ENCODE data around the gene CFAP91. TPM values are rescaled to one million over a fixed set of nuclear protein-coding genes. Genes with fewer than 3 reads are reported as not detected.

Gene CFAP91
- total RNA-seq, 1 donor from 2014 or later, result 19.9 TPM

GRCh38 chr3:119664850-119665379, 37.9 kb upstream of the CFAP91 start:
- Histone ChIP-seq H3K4me1 (no peaks in the 10 kb centered on the region), H3K4me2 (no peak overlapping the region), H2AFZ (replicated peaks) (no peak overlapping the region), H3K36me3 (peaks cover 2% of the 10 kb centered on the region), H4K20me1 (ENCODE audit: low read depth) (no peaks in the 10 kb centered on the region), H3K9me3 (ENCODE audit: low read depth) (no peaks in the 10 kb centered on the region), H3K27ac (no peak overlapping the region), H3K27me3 (no peaks in the 10 kb centered on the region), H3K4me3 (no peak overlapping the region), H3F3A (ENCODE audit: low read depth) (no peaks in the 10 kb centered on the region), H3K9ac (no peak overlapping the region), H3K79me2 (ENCODE audit: low read depth) (no peaks in the 10 kb centered on the region)
- TF ChIP-seq EZH2phosphoT487 (IDR thresholded peaks at IDR 0.05), result no peak
- no peak for TF ChIP-seq CTCF (IDR thresholded peaks at IDR 0.05)
- TF ChIP-seq EZH2 (IDR thresholded peaks at IDR 0.05), result no peak
- Mint-ChIP-seq H3K27me3 (ENCODE audit: insufficient read depth, low read depth) (no peaks in the 10 kb centered on the region), H3K27ac (no peak overlapping the region), H3K4me1 (no peaks in the 10 kb centered on the region), H3K36me3 (peaks cover 5% of the 10 kb centered on the region), H3K9me3 (no peaks in the 10 kb centered on the region), H3K4me3 (no peak overlapping the region)
- DNase-seq (ENCODE audit: low spot score), result no peak

- no peaks in the 10 kb centered on the region for H3K9me3 ChIP-seq (ENCODE audit: low read depth)
- H3K4me3 ChIP-seq, result no peak overlapping the region
- no peaks in the 10 kb centered on the region for H3K4me1 ChIP-seq
- H3K4me1 Mint-ChIP-seq, result no peaks in the 10 kb centered on the region
- H2AFZ ChIP-seq (replicated peaks), result no peak overlapping the region
- no peak overlapping the region for H3K27ac Mint-ChIP-seq
- H3K9ac ChIP-seq, result no peak overlapping the region
- no peaks in the 10 kb centered on the region for H4K20me1 ChIP-seq (ENCODE audit: low read depth)
- no peak overlapping the region for H3K4me3 Mint-ChIP-seq
- no peak overlapping the region for H3K27ac ChIP-seq
- H3K4me2 ChIP-seq, result no peak overlapping the region
- no peaks in the 10 kb centered on the region for H3K9me3 Mint-ChIP-seq
- H3K27me3 ChIP-seq, result no peaks in the 10 kb centered on the region
- DNase-seq (ENCODE audit: low spot score), result no peak
- H3F3A ChIP-seq (ENCODE audit: low read depth), result no peaks in the 10 kb centered on the region
- peaks cover 2% of the 10 kb centered on the region for H3K36me3 ChIP-seq
- H3K79me2 ChIP-seq (ENCODE audit: low read depth), result no peaks in the 10 kb centered on the region
- peaks cover 5% of the 10 kb centered on the region for H3K36me3 Mint-ChIP-seq
- no peak for TF ChIP-seq CTCF (IDR thresholded peaks at IDR 0.05)
- no peak for TF ChIP-seq EZH2phosphoT487 (IDR thresholded peaks at IDR 0.05)
- TF ChIP-seq EZH2 (IDR thresholded peaks at IDR 0.05), result no peak
- no peaks in the 10 kb centered on the region for H3K27me3 Mint-ChIP-seq (ENCODE audit: insufficient read depth, low read depth)
Measured at GRCh38 chr3:119665954-119666559, 36.8 kb upstream of the CFAP91 start.

GRCh38 chr3:119669906-119670570, 32.8 kb upstream of the CFAP91 start:
- H3K27me3 ChIP-seq, result no peaks in the 10 kb centered on the region
- no peaks in the 10 kb centered on the region for H4K20me1 ChIP-seq (ENCODE audit: low read depth)
- Mint-ChIP-seq H3K27ac (no peak overlapping the region), H3K4me3 (no peak overlapping the region), H3K4me1 (no peaks in the 10 kb centered on the region), H3K9me3 (no peaks in the 10 kb centered on the region), H3K36me3 (peaks cover 14% of the 10 kb centered on the region), H3K27me3 (ENCODE audit: insufficient read depth, low read depth) (no peaks in the 10 kb centered on the region)
- no peak overlapping the region for H3K4me2 ChIP-seq
- no peak for DNase-seq (ENCODE audit: low spot score)
- no peak for TF ChIP-seq EZH2phosphoT487 (IDR thresholded peaks at IDR 0.05)
- no peak for TF ChIP-seq EZH2 (IDR thresholded peaks at IDR 0.05)
- TF ChIP-seq CTCF (IDR thresholded peaks at IDR 0.05), result no peak
- no peak overlapping the region for H3K27ac ChIP-seq
- H3F3A ChIP-seq (ENCODE audit: low read depth), result no peaks in the 10 kb centered on the region
- no peak overlapping the region for H2AFZ ChIP-seq (replicated peaks)
- peaks cover 3% of the 10 kb centered on the region for H3K79me2 ChIP-seq (ENCODE audit: low read depth)
- H3K4me3 ChIP-seq, result no peak overlapping the region
- H3K36me3 ChIP-seq, result peaks cover 17% of the 10 kb centered on the region
- no peak overlapping the region for H3K9ac ChIP-seq
- no peaks in the 10 kb centered on the region for H3K9me3 ChIP-seq (ENCODE audit: low read depth)
- no peaks in the 10 kb centered on the region for H3K4me1 ChIP-seq

All from neural progenitor cell (in vitro differentiated cells).